Liver (tissue), 9 donors: ENCODE results near the gene URAD. TPM values are rescaled to one million over a fixed set of nuclear protein-coding genes. Genes with fewer than 3 reads are reported as not detected.

ENCODE experiments used
- DNase-seq: peaks from one replicate; pipeline ENCODE4 v3.0.0-alpha.2; 2017; ENCODE audit warnings: low spot score
- H3K27ac ChIP-seq, 2 donors: one replicate each; pipeline ENCODE4 v1.7.0; 2013; ENCODE audit warnings: inconsistent platforms in 2 of 2, low read length in 2 of 2, control low read depth in 1 of 2, low read depth in 1 of 2, mild to moderate bottlenecking in 1 of 2
- H3K27me3 ChIP-seq, 4 donors: one replicate each; pipeline versions ENCODE4 v1.6.1 to v1.7.0; 2013; ENCODE audit warnings: low read length in 3 of 4, inconsistent platforms in 1 of 4, mild to moderate bottlenecking in 1 of 4, moderate library complexity in 1 of 4; ENCODE audit not compliant: control insufficient read depth in 4 of 4, insufficient read depth in 4 of 4
- H3K36me3 ChIP-seq, 4 donors: one replicate each; pipeline versions ENCODE4 v1.6.1 to v1.7.0; 2013; ENCODE audit warnings: low read length in 3 of 4, mild to moderate bottlenecking in 3 of 4, low read depth in 1 of 4, moderate library complexity in 1 of 4; ENCODE audit not compliant: control insufficient read depth in 4 of 4, insufficient read depth in 3 of 4
- H3K4me1 ChIP-seq, 4 donors: one replicate each; pipeline versions ENCODE4 v1.6.1 to v1.7.0; 2013; ENCODE audit warnings: low read length in 3 of 4, mild to moderate bottlenecking in 3 of 4, moderate library complexity in 1 of 4; ENCODE audit not compliant: control insufficient read depth in 4 of 4, insufficient read depth in 4 of 4
- H3K4me3 ChIP-seq, 3 donors: one replicate each; pipeline versions ENCODE4 v1.6.1 to v1.7.0; 2013; ENCODE audit warnings: low read length in 3 of 3, control low read depth in 1 of 3, low read depth in 1 of 3, mild to moderate bottlenecking in 1 of 3
- H3K9ac ChIP-seq, 2 donors: one replicate each; pipeline ENCODE4 v1.7.0; 2013; ENCODE audit warnings: low read length in 2 of 2, mild to moderate bottlenecking in 2 of 2, moderate library complexity in 2 of 2, control low read depth in 1 of 2, low read depth in 1 of 2
- H3K9me3 ChIP-seq, 4 donors: one replicate each; pipeline versions ENCODE4 v1.6.1 to v1.7.0; 2013; ENCODE audit warnings: low read length in 3 of 4; ENCODE audit not compliant: control insufficient read depth in 4 of 4
- EGR1 ChIP-seq, 2 donors: IDR thresholded peaks; 2 replicates each; pipeline ENCODE4 v1.6.1; 2016 to 2018; ENCODE audit warnings: antibody characterized with exemption in 2 of 2, low read depth in 2 of 2
- FOXA2 ChIP-seq: IDR thresholded peaks from 2 replicates; pipeline ENCODE4 v1.6.1; 2016; ENCODE audit warnings: antibody characterized with exemption
- GABPA ChIP-seq, 2 donors: IDR thresholded peaks in 1 of 2; conservative IDR thresholded peaks in 1 of 2; 2 replicates each; pipeline ENCODE4 v1.6.1; 2016; ENCODE audit warnings: antibody characterized with exemption in 2 of 2, mild to moderate bottlenecking in 1 of 2, moderate library complexity in 1 of 2
- HNF4A ChIP-seq, 2 donors: conservative IDR thresholded peaks; 2 replicates each; pipeline ENCODE4 v1.6.1; 2016; ENCODE audit warnings: antibody characterized with exemption in 2 of 2, mild to moderate bottlenecking in 2 of 2
- HNF4G ChIP-seq: IDR thresholded peaks from 2 replicates; pipeline ENCODE4 v1.6.1; 2016; ENCODE audit warnings: antibody characterized with exemption
- JUND ChIP-seq, 2 donors: IDR thresholded peaks; 2 replicates each; pipeline ENCODE4 v1.6.1; 2016; ENCODE audit warnings: antibody characterized with exemption in 2 of 2
- NR2F2 ChIP-seq: IDR thresholded peaks from 2 replicates; pipeline ENCODE4 v1.6.1; 2016; ENCODE audit warnings: antibody characterized with exemption
- RAD21 ChIP-seq, 2 donors: IDR thresholded peaks; 2 replicates each; pipeline ENCODE4 v1.6.1; 2016; ENCODE audit warnings: antibody characterized with exemption in 2 of 2, mild to moderate bottlenecking in 2 of 2
- RXRA ChIP-seq, 2 donors: IDR thresholded peaks; 2 replicates each; pipeline ENCODE4 v1.6.1; 2017 to 2018; ENCODE audit warnings: antibody characterized with exemption in 2 of 2, mild to moderate bottlenecking in 1 of 2
- SP1 ChIP-seq: IDR thresholded peaks from 2 replicates; pipeline ENCODE4 v1.6.1; 2018; ENCODE audit warnings: antibody characterized with exemption, mild to moderate bottlenecking
- TAF1 ChIP-seq: conservative IDR thresholded peaks from 2 replicates; pipeline ENCODE4 v1.6.1; 2016; ENCODE audit warnings: antibody characterized with exemption, mild to moderate bottlenecking
- ZBTB33 ChIP-seq: IDR thresholded peaks from 2 replicates; pipeline ENCODE4 v1.6.1; 2016; ENCODE audit warnings: antibody characterized with exemption
- WGBS: extraction: QIAGEN DNeasy Blood & Tissue Kit; methylation state at CpG from one replicate; pipeline ENCODE4 v1.1.7; 2013; 5-methylcytosine and 5-hydroxymethylcytosine counted together
- polyA plus RNA-seq, 2 donors: library from polyadenylated mRNA; stranded (reverse) in 1 of 2; unstranded in 1 of 2; fragments of 200-250 nt in 1 of 2; fragments of >200 nt in 1 of 2; fragmentation: Nextera tagmentation in 1 of 2; extraction: Ambion mirVana in 1 of 2; gene quantifications; one replicate each; pipeline versions ENCODE4 v1.2.1 to v1.2.3, GENCODE V29; 2013 to 2015
- total RNA-seq, 2 donors: library from RNA; depleted of rRNA; stranded (reverse); fragments of >200 nt; gene quantifications; one replicate each; pipeline ENCODE4 v1.2.3, GENCODE V29; 2014
- TF ChIP-seq, protein P1 (sequence below): IDR thresholded peaks from 2 replicates; pipeline ENCODE4 v1.6.1; 2016; ENCODE audit warnings: antibody characterized with exemption
- TF ChIP-seq, protein P2 (sequence below): IDR thresholded peaks from 2 replicates; pipeline ENCODE4 v1.6.1; 2016; ENCODE audit warnings: antibody characterized with exemption, mild to moderate bottlenecking
- TF ChIP-seq, protein P3 (sequence below): fragments of 150-350 bp; IDR thresholded peaks from 2 replicates; pipeline ENCODE4 v1.5.1; 2017; ENCODE audit warnings: improper control_type of control experiment, low read depth, low read length; ENCODE audit not compliant: missing input control
- donor health status: healthy.
- donor health status: healthy.
- donor health status: healthy.
- donor health status: healthy.
- donor health status: healthy.

Gene URAD
- total and polyA plus RNA-seq, 4 donors = not detected

GRCh38 chr13:28031220-28031895 lies 42.9 kb upstream of the URAD start:
- 85% methylated on average over 10 of the region's 10 CpGs for WGBS
- H3K27me3 ChIP-seq = no peaks in the 10 kb centered on the region

More at GRCh38 chr13:28031220-28031895, 42.9 kb upstream of the URAD start:
- H3K4me3 ChIP-seq = no peak overlapping the region
- no peaks in the 10 kb centered on the region for H3K9me3 ChIP-seq
- H3K9ac ChIP-seq = no peak overlapping the region
- no peak for DNase-seq
- H3K4me1 ChIP-seq = peaks cover 0 to 3% (median 0%) of the 10 kb centered on the region in 4 donors
- no peak overlapping the region for H3K27ac ChIP-seq
- TF ChIP-seq HNF4G = no peak
- TF ChIP-seq RXRA (IDR thresholded peaks at IDR 0.05) = no peak
- TF ChIP-seq, protein P1, sequence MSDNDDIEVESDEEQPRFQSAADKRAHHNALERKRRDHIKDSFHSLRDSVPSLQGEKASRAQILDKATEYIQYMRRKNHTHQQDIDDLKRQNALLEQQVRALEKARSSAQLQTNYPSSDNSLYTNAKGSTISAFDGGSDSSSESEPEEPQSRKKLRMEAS = no peak
- TF ChIP-seq, protein P2, sequence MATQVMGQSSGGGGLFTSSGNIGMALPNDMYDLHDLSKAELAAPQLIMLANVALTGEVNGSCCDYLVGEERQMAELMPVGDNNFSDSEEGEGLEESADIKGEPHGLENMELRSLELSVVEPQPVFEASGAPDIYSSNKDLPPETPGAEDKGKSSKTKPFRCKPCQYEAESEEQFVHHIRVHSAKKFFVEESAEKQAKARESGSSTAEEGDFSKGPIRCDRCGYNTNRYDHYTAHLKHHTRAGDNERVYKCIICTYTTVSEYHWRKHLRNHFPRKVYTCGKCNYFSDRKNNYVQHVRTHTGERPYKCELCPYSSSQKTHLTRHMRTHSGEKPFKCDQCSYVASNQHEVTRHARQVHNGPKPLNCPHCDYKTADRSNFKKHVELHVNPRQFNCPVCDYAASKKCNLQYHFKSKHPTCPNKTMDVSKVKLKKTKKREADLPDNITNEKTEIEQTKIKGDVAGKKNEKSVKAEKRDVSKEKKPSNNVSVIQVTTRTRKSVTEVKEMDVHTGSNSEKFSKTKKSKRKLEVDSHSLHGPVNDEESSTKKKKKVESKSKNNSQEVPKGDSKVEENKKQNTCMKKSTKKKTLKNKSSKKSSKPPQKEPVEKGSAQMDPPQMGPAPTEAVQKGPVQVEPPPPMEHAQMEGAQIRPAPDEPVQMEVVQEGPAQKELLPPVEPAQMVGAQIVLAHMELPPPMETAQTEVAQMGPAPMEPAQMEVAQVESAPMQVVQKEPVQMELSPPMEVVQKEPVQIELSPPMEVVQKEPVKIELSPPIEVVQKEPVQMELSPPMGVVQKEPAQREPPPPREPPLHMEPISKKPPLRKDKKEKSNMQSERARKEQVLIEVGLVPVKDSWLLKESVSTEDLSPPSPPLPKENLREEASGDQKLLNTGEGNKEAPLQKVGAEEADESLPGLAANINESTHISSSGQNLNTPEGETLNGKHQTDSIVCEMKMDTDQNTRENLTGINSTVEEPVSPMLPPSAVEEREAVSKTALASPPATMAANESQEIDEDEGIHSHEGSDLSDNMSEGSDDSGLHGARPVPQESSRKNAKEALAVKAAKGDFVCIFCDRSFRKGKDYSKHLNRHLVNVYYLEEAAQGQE = no peak
- TF ChIP-seq NR2F2 = no peak
- no peak for TF ChIP-seq TAF1
- TF ChIP-seq, protein P3, sequence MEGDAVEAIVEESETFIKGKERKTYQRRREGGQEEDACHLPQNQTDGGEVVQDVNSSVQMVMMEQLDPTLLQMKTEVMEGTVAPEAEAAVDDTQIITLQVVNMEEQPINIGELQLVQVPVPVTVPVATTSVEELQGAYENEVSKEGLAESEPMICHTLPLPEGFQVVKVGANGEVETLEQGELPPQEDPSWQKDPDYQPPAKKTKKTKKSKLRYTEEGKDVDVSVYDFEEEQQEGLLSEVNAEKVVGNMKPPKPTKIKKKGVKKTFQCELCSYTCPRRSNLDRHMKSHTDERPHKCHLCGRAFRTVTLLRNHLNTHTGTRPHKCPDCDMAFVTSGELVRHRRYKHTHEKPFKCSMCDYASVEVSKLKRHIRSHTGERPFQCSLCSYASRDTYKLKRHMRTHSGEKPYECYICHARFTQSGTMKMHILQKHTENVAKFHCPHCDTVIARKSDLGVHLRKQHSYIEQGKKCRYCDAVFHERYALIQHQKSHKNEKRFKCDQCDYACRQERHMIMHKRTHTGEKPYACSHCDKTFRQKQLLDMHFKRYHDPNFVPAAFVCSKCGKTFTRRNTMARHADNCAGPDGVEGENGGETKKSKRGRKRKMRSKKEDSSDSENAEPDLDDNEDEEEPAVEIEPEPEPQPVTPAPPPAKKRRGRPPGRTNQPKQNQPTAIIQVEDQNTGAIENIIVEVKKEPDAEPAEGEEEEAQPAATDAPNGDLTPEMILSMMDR = no peak
- no peak for TF ChIP-seq SP1
- TF ChIP-seq GABPA (IDR thresholded peaks at IDR 0.05 in 1 of 2, conservative IDR thresholded peaks at IDR 0.05 in 1 of 2) = no peak
- no peak for TF ChIP-seq JUND (IDR thresholded peaks at IDR 0.05)
- no peak for TF ChIP-seq ZBTB33
- TF ChIP-seq FOXA2 = no peak
- no peak for TF ChIP-seq EGR1 (IDR thresholded peaks at IDR 0.05; ENCODE audit: low read depth in 2 of 2)
- TF ChIP-seq RAD21 (IDR thresholded peaks at IDR 0.05) = no peak
- no peak for TF ChIP-seq HNF4A (conservative IDR thresholded peaks at IDR 0.05)
- H3K36me3 ChIP-seq = no peaks in the 10 kb centered on the region
